Ovary (tissue), 9 donors: Measurements from ENCODE around the gene COL15A1. TPM values are rescaled to one million over a fixed set of nuclear protein-coding genes. Genes with fewer than 3 reads are reported as not detected.

Experiments
- DNase-seq, 5 donors: peaks; one replicate each; pipeline ENCODE4 v3.0.0-alpha.2; 2019 to 2020
- H3K27ac ChIP-seq, 2 donors: fragments of 200-600 bp; one replicate each; pipeline versions ENCODE4 v1.5.1 to v1.8.0; 2019 to 2022
- H3K27me3 ChIP-seq: fragments of 200-600 bp; one replicate; pipeline ENCODE4 v1.8.0; 2022
- H3K36me3 ChIP-seq: fragments of 200-600 bp; sonication (generic); one replicate; pipeline ENCODE4 v1.5.1; 2019
- H3K4me1 ChIP-seq: one replicate; pipeline ENCODE4 v1.8.1; 2013; ENCODE audit warnings: mild to moderate bottlenecking, moderate library complexity; ENCODE audit not compliant: insufficient read depth
- H3K4me3 ChIP-seq: fragments of 200-600 bp; sonication (generic); one replicate; pipeline ENCODE4 v1.5.1; 2017
- H3K9me3 ChIP-seq, 2 donors: fragments of 200-600 bp in 1 of 2; sonication (generic) in 1 of 2; one replicate each; pipeline versions ENCODE4 v1.5.1 to v1.8.1; 2013 to 2019; ENCODE audit warnings: mild to moderate bottlenecking in 1 of 2, moderate library complexity in 1 of 2
- EP300 ChIP-seq: sonication (generic); formaldehyde crosslinking; IDR thresholded peaks from one replicate; pipeline ENCODE4 v1.6.1; 2017; ENCODE audit warnings: antibody characterized with exemption
- POLR2A ChIP-seq: fragments of 450-650 bp; IDR thresholded peaks from one replicate; pipeline ENCODE4 v1.6.1; 2017; ENCODE audit warnings: antibody characterized with exemption, mild to moderate bottlenecking, moderate library complexity
- WGBS, 3 donors: extraction: QIAGEN DNeasy Blood & Tissue Kit in 1 of 3; methylation state at CpG; one replicate each; pipeline versions ENCODE4 v1.1.5 to v1.1.7; 2013 to 2017; 5-methylcytosine and 5-hydroxymethylcytosine counted together
- intact Hi-C, 4 donors: fragments of 100-400 bp; cut with DNase I; formaldehyde crosslinking; loops; one replicate each; pipeline versions ENCODE4 v1.11.0 to v1.15.1; 2022 to 2023
- polyA plus RNA-seq, 2 donors: library from polyadenylated mRNA; stranded (reverse); fragments of 200-250 nt in 1 of 2; fragments of 350-450 nt in 1 of 2; fragmentation: Illumina TruSeq in 1 of 2; extraction: RNeasy Lipid Tissue Mini Kit (QIAGEN cat#74804) in 1 of 2; gene quantifications; one replicate each; pipeline ENCODE4 v1.2.3, GENCODE V29; 2013 to 2014
- total RNA-seq, 7 donors: library from RNA; depleted of rRNA in 2 of 7; stranded (reverse); fragments of >200 nt in 2 of 7; fragmentation: NEBNext Ultra II Directional in 3 of 7; extraction: Animal tissue kit (Norgen Biotek cat#: 25700) in 3 of 7; gene quantifications; one replicate each; pipeline versions ENCODE4 v1.1.0 to v1.2.4, GENCODE V29; 2016 to 2023
- TF ChIP-seq, protein P1 (sequence below), 3 donors: fragments of 450-650 bp in 2 of 3; fragments of 200-600 bp in 1 of 3; IDR thresholded peaks; one replicate each; pipeline versions ENCODE4 v1.5.1 to v1.8.0; 2016 to 2022; ENCODE audit warnings: antibody characterized with exemption in 3 of 3, mild to moderate bottlenecking in 1 of 3
- donor health status: DM: no; HTN: no; CAD: no; lungs with moderate emphysema.
- donor health status: DM: no; HTN: no; CAD: no.
- donor health status: Bipolar disorder and iron deficiency.
- donor health status: DM: yes; HTN: yes; CAD: no.
- donor health status: DM: no; HTN: no; CAD: no.
- donor health status: DM: yes; HTN: yes; CAD: no.

Gene COL15A1
- total and polyA plus RNA-seq, 9 donors, result 12.8 to 195 (median 48.6) TPM

GRCh38 chr9:99114846-99115500 lies 171.3 kb downstream of the COL15A1 start:
- Histone ChIP-seq H3K4me1 (peaks cover 8% of the 10 kb centered on the region), H3K9me3 (no peaks in the 10 kb centered on the region), H3K27me3 (no peaks in the 10 kb centered on the region), H3K27ac (no peak overlapping the region), H3K36me3 (no peaks in the 10 kb centered on the region), H3K4me3 (no peak overlapping the region)
- intact Hi-C loops, result no loop called here
- DNase-seq, result no peak
- WGBS, 3 donors, result 76 to 84% (median 83%) methylated on average over 6 of the region's 6 CpGs
- TF ChIP-seq, protein P1, sequence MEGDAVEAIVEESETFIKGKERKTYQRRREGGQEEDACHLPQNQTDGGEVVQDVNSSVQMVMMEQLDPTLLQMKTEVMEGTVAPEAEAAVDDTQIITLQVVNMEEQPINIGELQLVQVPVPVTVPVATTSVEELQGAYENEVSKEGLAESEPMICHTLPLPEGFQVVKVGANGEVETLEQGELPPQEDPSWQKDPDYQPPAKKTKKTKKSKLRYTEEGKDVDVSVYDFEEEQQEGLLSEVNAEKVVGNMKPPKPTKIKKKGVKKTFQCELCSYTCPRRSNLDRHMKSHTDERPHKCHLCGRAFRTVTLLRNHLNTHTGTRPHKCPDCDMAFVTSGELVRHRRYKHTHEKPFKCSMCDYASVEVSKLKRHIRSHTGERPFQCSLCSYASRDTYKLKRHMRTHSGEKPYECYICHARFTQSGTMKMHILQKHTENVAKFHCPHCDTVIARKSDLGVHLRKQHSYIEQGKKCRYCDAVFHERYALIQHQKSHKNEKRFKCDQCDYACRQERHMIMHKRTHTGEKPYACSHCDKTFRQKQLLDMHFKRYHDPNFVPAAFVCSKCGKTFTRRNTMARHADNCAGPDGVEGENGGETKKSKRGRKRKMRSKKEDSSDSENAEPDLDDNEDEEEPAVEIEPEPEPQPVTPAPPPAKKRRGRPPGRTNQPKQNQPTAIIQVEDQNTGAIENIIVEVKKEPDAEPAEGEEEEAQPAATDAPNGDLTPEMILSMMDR (IDR thresholded peaks at IDR 0.05), result no peak
- no peak for TF ChIP-seq EP300
- TF ChIP-seq POLR2A, result no peak

DNA sequence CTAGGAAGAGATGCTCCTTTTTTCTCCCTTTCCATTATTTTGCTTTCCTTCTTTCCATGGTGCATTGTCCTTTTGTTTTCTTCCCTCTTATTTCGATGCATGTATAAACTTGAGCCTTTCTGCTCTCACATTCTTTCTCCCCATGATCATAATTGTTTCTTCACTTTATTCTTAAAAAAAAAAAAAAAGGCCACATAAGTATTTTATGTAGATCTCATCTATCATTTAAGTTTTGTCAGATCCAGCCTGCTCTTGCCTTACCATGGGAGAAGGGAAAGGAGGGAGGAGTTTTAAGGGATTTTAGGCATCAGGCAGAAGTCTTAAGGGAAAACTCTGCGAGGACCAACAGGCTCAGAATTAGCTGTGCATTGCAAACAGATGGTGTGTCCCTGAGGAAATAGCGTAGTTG lies 172.3 kb downstream of the COL15A1 start:
- WGBS, 3 donors, result 44 to 80% (median 51%) methylated on average over 3 of the region's 3 CpGs

DNA sequence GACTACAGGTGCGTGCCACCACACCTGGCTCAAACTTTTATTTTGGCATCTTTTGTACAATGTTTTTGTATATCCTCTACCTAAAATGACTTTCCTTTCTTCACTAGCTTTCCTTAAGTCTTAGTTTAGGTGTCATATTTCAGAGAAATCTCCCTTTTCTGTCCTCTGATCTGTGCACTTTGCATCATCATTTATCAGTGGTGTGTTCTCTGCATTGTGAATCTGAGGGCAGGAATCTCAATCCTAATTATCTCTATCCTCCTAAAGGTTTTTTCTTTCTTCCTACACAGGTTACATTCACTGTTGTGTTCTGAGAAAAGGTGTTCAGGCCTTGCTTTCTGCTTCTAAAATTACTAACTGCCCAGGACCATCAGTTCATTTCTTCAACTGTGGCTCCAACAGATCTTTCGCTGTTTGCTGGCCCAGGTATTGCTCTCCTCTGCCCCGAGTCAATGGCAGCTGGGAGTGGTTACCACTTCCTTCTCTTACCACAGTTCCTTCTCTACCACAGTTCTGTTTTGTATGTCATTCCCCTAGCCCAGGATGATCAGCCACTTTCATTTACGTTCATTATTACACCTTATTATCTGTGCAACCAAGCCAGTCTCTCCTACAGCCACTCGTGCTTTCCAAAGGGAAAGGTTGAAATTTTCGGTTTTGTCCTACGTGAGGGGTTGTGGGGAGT lies 175.2 kb downstream of the COL15A1 start:
- Histone ChIP-seq H3K4me1 (peaks cover 1% of the 10 kb centered on the region), H3K27ac (no peak overlapping the region), H3K9me3 (no peaks in the 10 kb centered on the region), H3K4me3 (no peak overlapping the region), H3K27me3 (no peaks in the 10 kb centered on the region), H3K36me3 (no peaks in the 10 kb centered on the region)
- DNase-seq, result no peak
- 96 to 97% (median 97%) methylated on average over 7 of the region's 7 CpGs for WGBS, 3 donors
- intact Hi-C loops, result no loop called here
- TF ChIP-seq, protein P1 (IDR thresholded peaks at IDR 0.05), result no peak
- TF ChIP-seq POLR2A (no peak), EP300 (no peak)

More for the DNA sequence above, 172.3 kb downstream of the COL15A1 start:
- intact Hi-C loops, result no loop called here
- no peak overlapping the region for H3K27ac ChIP-seq
- no peak for DNase-seq
- no peaks in the 10 kb centered on the region for H3K27me3 ChIP-seq
- H3K9me3 ChIP-seq, result no peaks in the 10 kb centered on the region
- H3K4me3 ChIP-seq, result no peak overlapping the region
- no peaks in the 10 kb centered on the region for H3K36me3 ChIP-seq
- H3K4me1 ChIP-seq, result peaks cover 8% of the 10 kb centered on the region
- TF ChIP-seq, protein P1 (IDR thresholded peaks at IDR 0.05), result no peak
- TF ChIP-seq POLR2A (no peak), EP300 (no peak)

DNA sequence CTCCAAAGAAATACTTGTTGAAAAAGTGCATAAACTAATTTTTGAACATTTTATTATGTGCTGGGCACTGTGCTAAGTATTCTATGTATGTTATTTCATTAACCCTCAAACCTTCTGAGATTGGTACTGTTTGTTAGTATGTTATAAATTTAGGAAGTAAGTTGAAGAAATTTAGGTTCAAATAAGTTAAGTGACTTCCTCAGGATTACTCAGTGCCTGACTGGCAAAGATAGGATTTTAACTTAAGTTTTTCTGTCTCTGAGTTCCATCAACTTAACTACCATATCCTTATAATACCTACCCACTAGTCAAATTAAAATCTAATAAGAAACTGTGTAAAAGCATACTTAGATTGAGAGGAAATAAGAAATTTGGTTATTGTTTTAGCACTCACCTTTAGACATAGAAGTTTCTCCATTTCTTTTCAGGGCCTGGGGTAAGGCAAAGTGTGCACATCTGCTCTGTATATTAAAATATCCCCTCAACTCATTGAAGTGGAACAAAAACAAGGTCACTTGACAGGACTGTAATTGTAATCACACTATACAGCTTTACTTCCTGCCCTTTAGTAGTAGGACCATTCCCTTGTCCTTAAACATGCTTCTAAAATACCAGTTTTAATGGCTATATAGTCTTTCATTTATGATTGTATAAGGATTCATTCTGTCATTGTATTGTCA lies 176.4 kb downstream of the COL15A1 start:
- DNase-seq, result no peak
- TF ChIP-seq, protein P1 (IDR thresholded peaks at IDR 0.05), result no peak
- TF ChIP-seq POLR2A, result no peak
- TF ChIP-seq EP300, result no peak
- Histone ChIP-seq H3K27ac (no peak overlapping the region), H3K36me3 (no peaks in the 10 kb centered on the region), H3K9me3 (no peaks in the 10 kb centered on the region), H3K27me3 (no peaks in the 10 kb centered on the region), H3K4me1 (peaks cover 1% of the 10 kb centered on the region), H3K4me3 (no peak overlapping the region)
- intact Hi-C loops, result no loop called here

Other genes starting within 250 kb of the COL15A1 start
- gene GABBR2, start 235.0 kb upstream of the COL15A1 start, total RNA-seq, result under 1 TPM in 1 of 7 donors, not detected in 6; 0.05 TPM
- gene GABBR2, start 235.0 kb upstream of the COL15A1 start, polyA plus RNA-seq, result under 1 TPM; 0.22 to 0.30 TPM
- gene ANKS6, start 147.4 kb upstream of the COL15A1 start, total RNA-seq, result 10 to 100 TPM; 11.8 to 29.3 (median 18.6) TPM
- gene ANKS6, start 147.4 kb upstream of the COL15A1 start, polyA plus RNA-seq, result 10 to 100 TPM in 1 of 2 donors, 1 to 10 TPM in 1; 7.4 to 12.9 TPM
- gene GALNT12, start 136.2 kb upstream of the COL15A1 start, total RNA-seq, result 1 to 10 TPM in 5 of 7 donors, under 1 TPM in 2; 0.23 to 7.0 (median 1.4) TPM
- gene GALNT12, start 136.2 kb upstream of the COL15A1 start, polyA plus RNA-seq, result 1 to 10 TPM in 1 of 2 donors, under 1 TPM in 1; 0.51 to 3.5 TPM
- gene TGFBR1, start 161.2 kb downstream of the COL15A1 start, total RNA-seq, result 10 to 100 TPM; 18.6 to 55.9 (median 41.1) TPM
- 10 to 100 TPM; 12.5 to 17.6 TPM for gene TGFBR1, start 161.2 kb downstream of the COL15A1 start, polyA plus RNA-seq